ENCODE measurements around the gene TEX52. TPM values are rescaled to one million over a fixed set of nuclear protein-coding genes. Genes with fewer than 3 reads are reported as not detected.

TEX52 gene
- total RNA-seq, 1 donor from 2014 or later: not detected

GRCh38 chr12:2825132-2825531 is 31.7 kb downstream of the TEX52 start:
- no peak for DNase-seq (ENCODE audit: low read depth)
- no peaks in the 10 kb centered on the region for H3K27me3 ChIP-seq (ENCODE audit: control insufficient read depth, insufficient read depth, low read length)
- H3K4me3 ChIP-seq (ENCODE audit: low read depth, low read length): no peak overlapping the region
- H3K36me3 ChIP-seq (ENCODE audit: control insufficient read depth, insufficient read depth, low read length): peaks cover 1% of the 10 kb centered on the region
- no peak for TF ChIP-seq CTCF (IDR thresholded peaks at IDR 0.05; ENCODE audit: insufficient read depth, low read length, poor library complexity, severe bottlenecking)

- Histone ChIP-seq H3K36me3 (ENCODE audit: control insufficient read depth, insufficient read depth, low read length) (peaks cover 1% of the 10 kb centered on the region), H3K27me3 (ENCODE audit: control insufficient read depth, insufficient read depth, low read length) (no peaks in the 10 kb centered on the region), H3K4me3 (ENCODE audit: low read depth, low read length) (no peak overlapping the region)
- DNase-seq (ENCODE audit: low read depth): no peak
- no peak for TF ChIP-seq CTCF (IDR thresholded peaks at IDR 0.05; ENCODE audit: insufficient read depth, low read length, poor library complexity, severe bottlenecking)
Measured at GRCh38 chr12:2824541-2824940, 32.3 kb downstream of the TEX52 start.

- Histone ChIP-seq H3K36me3 (ENCODE audit: control insufficient read depth, insufficient read depth, low read length) (peaks cover 1% of the 10 kb centered on the region), H3K4me3 (ENCODE audit: low read depth, low read length) (no peak overlapping the region), H3K27me3 (ENCODE audit: control insufficient read depth, insufficient read depth, low read length) (no peaks in the 10 kb centered on the region)
- DNase-seq (ENCODE audit: low read depth): no peak
- TF ChIP-seq CTCF (IDR thresholded peaks at IDR 0.05; ENCODE audit: insufficient read depth, low read length, poor library complexity, severe bottlenecking): no peak
Measured at GRCh38 chr12:2823483-2823882, 33.4 kb downstream of the TEX52 start.

GRCh38 chr12:2820432-2820831 is 36.4 kb downstream of the TEX52 start:
- Histone ChIP-seq H3K27me3 (ENCODE audit: control insufficient read depth, insufficient read depth, low read length) (no peaks in the 10 kb centered on the region), H3K36me3 (ENCODE audit: control insufficient read depth, insufficient read depth, low read length) (peaks cover 1% of the 10 kb centered on the region), H3K4me3 (ENCODE audit: low read depth, low read length) (no peak overlapping the region)
- DNase-seq (ENCODE audit: low read depth): no peak
- no peak for TF ChIP-seq CTCF (IDR thresholded peaks at IDR 0.05; ENCODE audit: insufficient read depth, low read length, poor library complexity, severe bottlenecking)

- Histone ChIP-seq H3K36me3 (ENCODE audit: control insufficient read depth, insufficient read depth, low read length) (peaks cover 1% of the 10 kb centered on the region), H3K4me3 (ENCODE audit: low read depth, low read length) (no peak overlapping the region), H3K27me3 (ENCODE audit: control insufficient read depth, insufficient read depth, low read length) (no peaks in the 10 kb centered on the region)
- no peak for DNase-seq (ENCODE audit: low read depth)
- no peak for TF ChIP-seq CTCF (IDR thresholded peaks at IDR 0.05; ENCODE audit: insufficient read depth, low read length, poor library complexity, severe bottlenecking)
Measured at GRCh38 chr12:2819810-2820209, 37.0 kb downstream of the TEX52 start.

All from kidney epithelial cell (primary cell).